Stimulated activated CD4-positive, alpha-beta T cell treated with anti-CD3 and anti-CD28 coated beads, Interleukin-1b, Interleukin-23, amount 100 ng/mL, for 1 hour (primary cell): Measurements from ENCODE around the gene TFEB.

ENCODE experiments used
- DNase-seq, 2 donors: peaks; one replicate each; pipeline ENCODE4 v3.0.0-alpha.2; 2020; ENCODE audit warnings: low read depth in 2 of 2

The TFEB gene

DNA sequence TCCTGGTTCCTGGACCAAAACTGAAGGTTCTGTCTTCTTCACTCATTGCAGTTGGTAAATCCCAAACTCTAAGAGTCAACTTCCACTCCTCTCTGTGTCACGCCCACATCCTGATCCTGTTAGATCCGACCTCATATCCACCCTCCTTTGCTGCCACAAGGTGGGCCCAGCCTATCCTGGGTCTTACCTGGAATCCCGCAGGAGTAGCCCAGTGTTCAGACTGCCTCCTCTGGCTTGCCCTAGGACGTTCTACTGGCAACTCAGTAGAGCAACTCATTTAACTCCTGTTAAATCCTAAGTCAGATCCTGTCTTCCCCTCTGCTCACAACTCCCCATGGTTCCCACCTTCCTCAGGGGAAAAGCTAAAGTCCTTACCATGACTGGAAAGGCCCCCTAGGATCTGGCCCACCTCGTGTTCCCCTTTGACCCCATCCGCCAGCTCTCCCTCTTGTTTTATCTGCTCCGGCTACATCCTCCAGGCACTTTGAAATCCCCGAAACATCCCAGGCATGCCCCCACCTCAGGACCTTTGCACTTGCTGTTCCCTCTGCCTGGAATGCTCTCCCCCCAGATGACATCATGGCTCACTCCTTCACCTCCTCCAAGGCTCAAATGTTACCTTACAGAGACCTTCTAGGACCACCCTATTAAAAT is 43.9 kb downstream of the TFEB start:
- DNase-seq: no peak

DNA sequence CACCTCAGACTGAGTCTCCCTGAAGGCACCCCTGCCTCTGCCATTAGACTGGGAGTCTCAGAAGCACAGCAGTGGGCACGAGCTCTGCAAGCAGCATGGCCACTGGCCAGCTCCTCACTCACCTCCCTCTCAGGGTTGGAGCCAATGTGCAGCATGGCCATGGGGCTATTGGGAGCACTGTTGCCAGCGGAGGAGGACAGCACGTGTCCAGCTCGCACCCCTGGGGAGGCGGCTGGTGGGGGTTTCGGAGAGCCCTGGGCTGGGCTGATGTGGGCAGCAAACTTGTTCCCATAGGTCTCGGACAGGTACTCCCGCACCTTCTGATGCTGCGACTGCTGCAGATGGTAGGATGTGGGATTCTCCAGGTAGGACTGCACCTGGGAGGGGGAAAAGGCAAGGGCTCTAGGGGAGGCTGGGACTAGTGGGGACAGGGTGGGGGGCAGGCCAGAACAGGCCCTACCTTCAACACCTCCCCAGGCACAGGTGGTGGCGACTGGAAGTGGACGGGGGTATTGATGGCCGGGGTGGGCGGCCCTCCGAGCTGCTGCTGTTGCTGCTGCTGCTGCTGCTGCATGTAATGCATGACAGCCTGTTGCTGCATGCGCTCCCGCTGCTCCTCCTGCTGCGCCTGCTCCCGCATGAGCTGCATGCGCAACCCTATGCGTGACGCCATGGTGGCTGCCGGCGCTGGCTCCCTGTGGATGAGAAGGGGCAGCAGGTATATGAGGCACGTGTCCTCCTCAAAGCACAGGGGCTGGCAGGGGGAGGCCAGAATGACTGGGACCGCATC is 44.7 kb downstream of the TFEB start:
- DNase-seq: no peak

DNA sequence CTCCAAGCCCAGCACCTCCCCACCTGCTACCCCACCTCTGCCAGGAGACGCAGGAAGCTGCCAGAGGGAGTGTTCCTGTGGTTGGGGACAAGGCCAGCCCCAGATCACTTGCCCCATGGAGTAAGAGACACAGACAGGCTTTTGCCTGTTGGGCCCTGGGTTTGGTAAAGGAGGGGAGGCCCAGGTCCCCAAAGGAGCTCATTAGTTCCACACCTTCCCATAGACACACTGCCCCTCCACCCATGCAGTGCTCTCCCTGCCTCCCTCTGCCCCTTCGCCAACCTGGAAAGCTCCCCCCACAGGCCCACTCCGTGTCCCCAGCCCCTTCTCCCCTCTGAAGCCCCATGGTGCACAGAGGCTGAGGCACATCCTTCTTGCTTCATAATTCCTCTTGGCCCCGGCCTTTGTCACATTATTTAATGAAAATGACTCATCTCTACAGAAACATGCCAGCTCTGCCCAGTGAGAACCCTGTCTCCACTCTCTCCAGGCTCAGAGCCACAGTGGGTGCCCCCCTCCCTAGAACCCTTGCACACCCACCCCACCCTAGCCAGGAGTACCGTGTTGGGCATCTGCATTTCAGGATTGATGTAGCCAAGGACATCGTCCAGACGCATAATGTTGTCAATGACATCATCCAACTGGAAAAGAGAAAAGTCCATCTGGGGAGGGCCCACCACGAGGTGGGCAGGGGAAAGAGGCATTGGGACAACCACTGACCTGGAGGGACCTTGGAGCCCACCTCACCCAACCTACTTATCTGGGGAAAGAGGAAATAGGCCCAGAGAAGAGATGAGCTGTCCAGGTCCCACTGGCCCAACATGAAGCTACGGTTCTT is 46.0 kb downstream of the TFEB start:
- DNase-seq: no peak

DNA sequence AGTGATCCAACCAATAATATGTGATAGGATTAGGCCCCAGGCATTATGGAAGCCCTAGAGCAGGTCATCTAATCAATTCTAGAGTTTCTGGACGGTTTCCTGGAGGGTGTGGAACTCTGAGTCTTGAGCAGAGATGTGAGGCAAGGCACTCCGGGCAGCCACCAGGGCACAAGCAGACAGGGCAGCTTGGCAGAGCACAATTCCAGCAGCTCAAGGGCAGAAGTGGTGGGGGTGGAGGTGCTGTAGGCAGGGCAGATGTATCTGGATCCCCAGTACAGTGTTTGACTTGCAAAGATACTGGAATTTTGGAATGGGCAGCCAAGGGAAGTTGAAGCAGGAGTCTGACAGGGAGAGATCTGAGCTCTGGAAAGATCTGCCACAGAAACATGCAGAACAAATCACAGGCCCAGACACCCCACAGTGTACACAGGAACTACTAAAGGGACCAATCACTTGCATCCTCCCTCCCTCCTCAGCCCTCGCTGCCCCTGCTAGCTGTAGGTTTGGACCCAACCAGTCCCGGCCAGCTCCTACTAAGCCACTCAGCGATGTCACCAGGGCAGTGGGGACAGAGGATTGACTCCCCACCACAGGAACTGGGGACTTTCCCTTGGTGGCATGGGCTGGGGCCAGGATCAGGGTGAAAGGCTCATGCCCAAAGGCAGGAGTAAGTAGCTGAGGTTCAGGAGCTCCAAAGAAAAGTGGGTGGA is 47.0 kb downstream of the TFEB start:
- DNase-seq: no peak

DNA sequence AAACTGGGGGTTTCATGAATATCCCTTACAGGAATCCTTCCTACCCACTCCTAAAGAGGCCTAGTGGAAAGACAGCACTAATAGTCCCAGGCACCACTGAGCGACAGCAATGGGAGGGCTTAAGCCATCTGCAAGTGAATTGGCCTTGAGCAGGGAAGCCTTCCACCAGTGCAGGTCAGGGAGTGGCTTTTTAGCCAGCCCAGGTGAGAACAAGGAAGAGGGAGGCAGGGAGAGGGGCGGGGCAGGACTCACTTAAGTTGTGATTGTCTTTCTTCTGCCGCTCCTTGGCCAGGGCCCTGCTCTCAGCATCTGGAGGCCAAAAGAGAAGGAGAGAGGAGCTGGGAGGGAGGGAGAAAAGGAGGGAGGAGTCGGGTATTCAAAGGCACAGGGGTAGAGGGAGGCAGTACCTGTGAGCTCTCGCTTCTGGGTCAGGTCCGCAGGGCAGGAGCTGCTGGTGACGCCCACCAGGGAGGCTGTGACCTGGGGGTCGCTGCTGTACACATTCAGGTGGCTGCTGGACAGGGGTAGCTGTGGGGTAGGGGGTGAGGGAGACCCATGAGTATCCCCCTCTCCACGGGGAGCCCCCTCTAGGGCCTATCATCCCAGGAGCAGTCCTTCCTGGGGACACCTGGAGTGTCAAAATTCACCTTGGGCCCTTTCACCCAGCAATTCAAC is 47.8 kb downstream of the TFEB start:
- no peak for DNase-seq

DNA sequence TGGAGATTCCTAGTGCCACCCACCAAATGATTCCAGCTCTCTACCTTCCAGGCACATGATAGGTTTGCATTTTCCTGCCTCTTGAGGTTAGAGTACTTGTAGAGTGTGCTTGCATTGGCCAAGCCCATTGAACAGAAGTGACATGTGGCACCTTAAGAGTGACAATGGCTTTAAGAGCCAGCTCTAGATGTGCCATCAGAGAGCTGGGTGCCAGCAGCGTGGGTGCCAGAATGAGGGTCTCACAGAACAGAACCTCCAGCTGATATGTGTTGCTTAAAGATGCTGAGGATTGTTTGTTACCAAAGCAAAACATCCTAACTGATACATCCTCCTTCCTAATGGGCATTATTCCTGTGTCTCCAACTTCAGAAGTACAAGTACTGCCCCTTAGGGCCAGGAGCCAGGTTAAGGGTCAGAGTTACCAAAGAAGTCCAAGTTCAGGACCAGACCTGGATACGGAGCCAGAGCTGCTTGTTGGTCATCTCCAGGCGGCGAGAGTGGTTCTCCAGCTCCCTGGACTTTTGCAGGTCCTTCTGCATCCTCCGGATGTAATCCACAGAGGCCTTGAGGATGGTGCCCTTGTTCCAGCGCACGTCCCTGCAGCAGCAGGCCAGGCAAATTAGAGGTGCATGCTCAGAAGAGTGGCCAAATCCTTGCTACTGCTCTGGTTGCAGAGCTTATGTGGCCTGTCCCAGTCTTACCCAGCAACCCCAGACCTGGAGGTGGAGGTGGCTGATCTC is 49.6 kb downstream of the TFEB start:
- DNase-seq: no peak

DNA sequence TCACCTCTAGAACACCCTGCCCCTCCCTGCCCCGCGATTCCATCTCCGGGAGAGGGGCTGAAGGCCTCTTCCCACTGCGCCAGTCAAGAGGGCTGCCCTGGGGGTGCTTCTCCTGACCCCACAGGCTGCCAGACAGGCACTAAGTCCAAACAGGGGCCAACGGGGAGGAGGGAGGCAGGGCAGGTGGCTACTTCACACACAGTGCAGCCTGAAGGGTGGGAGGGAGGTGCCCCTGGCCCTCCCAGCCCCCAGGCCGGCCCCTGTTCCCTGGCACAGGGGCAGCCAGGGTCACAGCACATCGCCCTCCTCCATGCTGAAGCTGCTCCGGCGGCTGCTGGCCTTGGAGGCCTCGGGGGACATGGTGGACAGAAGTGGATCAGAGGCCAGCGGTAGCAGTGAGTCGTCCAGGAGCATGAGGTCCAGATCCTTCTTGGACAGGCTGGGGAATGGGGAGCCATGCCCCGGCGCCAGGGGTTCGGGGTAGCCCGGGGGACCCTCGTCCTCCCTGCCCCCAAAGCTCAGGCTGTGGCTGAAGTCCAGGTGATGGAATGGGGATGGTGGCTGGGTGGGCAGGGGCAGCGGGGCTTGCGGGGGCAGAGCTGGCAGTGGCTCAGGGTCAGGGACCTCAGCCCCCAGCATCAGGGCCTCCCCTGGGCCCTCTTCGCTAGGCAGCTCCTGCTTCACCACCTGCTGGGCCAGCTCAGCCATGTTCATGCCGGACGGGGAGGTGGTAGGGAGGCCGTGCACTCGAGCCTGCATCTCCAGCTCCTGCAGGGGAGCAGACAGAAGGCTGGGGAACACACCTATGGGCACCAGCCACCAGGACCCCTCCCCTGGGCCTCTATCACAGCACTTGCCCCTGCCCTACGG is 50.9 kb downstream of the TFEB start:
- DNase-seq: no peak

DNA sequence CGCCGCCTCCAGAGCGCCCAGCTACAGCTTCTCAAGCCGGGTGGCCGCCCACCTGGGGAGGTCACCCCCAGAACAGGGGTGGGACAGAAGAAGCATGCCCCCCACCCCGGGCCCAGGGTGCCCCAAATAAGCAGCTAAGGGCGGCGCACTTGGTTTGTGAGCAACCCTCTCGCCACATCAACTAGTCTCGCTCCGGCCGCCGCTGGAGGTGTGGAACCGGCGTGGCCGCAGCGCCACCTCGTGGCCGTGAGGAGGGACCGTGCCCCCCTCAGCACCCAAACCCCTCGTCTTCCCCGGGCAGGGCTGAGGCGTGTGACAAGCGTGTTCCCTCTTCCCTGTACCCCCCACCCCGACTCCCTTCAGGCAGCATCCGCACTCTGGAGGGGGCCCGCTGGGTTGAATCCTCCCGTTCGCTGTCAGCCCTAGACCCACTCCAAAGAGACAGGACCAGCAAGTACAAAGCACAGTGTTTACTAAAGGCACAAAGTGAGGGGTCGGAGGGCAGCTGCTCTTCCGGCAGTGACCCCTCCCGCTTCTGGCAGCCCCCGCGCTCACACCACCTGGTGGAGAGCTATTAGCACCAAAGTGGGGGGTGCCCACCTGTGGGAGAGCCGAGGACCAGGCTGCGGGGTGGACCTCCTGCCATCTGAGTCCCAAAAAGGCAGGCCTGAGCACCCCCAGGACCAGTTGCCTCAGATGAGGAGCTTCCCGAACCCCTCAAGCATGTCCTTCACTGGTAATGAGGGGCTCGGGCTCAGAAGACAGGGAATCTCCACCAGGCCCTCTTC is 51.7 kb downstream of the TFEB start:
- DNase-seq: peak; percentile 61 to 65

DNA sequence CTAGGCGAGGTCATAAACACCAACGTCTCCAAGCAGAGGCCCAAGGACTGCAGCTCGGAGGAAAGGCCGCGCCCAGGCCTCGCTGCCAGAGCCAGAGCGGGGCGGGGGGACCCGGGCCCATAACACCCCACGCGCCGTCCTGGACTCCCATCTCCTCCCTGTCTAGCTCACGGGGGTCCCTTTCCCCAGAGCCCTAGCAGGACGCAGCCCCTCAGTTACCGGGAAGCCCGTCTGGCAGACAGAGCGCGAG is 52.2 kb downstream of the TFEB start:
- DNase-seq: no peak

DNA sequence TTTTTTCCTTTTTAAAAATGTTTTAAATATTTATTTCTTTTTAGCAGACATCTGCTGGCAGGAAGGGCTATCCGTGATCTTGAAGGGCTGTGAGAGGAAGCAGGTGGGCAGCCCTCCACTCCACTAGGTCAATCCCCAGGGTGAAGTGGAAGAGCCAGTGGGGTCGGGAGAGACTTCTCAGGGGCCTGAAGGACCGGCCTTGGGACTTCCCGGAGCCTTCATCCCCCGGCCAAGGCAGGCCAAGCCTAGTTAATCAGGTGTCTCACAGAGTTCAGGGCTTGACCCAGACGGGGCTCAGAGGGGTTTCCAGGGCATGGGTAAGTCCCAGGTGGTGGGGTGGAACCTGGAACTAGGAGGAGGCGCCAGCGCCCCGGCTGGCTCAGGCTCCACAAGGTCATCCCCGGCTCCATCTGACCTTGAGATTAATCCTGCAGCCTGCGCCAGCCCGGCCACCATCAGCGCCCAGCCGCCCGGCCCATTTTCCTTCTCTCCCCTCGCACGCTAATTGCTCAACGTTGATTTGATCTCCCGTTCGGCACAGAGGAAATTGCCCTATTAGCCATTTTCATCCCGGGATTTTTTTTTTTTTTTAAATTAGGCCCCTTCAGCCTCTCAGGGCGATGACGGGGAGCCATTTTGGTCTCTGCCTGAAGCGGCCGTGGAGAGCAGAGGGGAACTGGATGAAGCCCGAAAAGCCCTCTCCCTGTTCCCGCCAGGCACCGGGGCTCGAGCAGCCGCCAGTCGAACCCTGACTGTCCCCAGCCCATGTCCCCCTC is 52.7 kb downstream of the TFEB start:
- DNase-seq: no peak

DNA sequence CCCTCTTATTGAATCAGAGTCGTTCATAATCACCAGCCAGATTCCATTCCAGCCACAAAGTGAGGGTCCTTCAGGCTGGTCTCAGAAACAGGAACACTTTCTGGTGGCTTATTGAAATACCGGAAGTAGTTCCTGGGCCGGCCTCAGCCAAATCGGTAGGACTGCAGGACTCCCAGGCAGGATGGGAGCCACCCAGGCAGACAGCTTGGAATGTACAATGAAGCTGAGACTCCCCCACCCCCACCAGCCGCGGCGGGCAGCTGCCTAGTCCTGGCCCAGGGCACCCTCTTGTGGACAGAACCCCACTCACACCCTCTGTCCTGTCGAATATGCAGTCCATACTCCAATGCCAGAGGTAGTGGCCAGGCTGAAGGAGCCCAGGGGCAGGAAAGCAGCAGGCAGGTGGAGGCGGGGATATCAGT is 53.3 kb downstream of the TFEB start:
- DNase-seq: peak; percentile 8 to 53

DNA sequence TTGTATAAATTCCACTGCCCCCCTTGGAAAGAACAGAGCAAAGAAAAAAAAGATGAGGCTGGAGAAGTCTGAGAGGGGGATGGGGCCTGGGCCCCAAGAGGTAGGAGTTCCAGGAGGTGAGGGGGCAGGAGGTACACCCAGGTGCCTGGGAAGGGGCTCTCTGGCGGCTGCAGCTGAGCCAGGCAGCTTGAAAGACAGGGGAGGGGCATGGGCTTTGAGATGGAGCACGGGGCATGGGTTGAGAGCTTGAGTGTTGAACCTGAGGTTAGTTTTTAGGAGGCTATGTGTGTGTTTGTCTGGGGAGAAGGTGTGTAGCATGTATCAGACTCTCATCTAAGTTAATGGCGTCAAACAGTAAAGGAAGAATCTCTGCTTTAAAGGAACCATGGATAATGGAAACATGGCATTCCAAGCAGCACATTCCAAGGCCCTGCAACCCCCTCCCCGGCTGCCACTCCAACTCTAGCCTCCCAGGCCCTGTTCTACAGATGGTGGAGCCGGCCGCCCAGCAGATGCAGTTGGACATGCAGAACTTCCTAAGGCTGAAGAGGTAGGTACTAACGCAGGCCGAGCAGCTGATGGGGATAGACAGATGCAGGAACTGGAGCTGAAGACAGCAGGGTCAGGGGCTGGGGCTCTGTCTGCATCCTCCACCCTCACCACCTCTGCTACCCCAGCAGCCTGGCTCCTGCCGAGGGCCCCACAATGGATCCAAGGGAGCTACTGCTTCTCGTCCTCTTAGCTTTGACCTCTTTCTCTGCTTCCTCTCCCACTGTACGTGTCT is 55.0 kb downstream of the TFEB start:
- DNase-seq: no peak

DNA sequence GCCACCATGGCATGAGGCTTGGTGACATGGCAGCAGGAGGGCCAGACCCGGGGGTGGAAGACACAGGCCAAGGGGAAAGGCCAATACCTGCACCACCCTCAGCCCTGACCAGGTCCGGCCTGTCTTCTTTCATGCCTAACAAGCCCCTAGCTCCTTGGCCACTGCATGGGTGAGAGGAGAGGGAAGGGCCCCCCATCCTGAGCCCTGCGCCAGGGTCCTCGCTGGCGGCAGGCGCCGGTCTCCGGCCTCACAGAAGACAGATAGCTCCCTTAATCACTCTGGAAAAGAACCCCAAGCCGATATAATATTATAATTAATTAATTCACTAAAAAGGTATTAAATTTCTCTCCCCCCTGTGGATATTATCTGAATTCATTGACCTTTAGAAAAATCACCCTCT is 55.7 kb downstream of the TFEB start:
- no peak for DNase-seq

DNA sequence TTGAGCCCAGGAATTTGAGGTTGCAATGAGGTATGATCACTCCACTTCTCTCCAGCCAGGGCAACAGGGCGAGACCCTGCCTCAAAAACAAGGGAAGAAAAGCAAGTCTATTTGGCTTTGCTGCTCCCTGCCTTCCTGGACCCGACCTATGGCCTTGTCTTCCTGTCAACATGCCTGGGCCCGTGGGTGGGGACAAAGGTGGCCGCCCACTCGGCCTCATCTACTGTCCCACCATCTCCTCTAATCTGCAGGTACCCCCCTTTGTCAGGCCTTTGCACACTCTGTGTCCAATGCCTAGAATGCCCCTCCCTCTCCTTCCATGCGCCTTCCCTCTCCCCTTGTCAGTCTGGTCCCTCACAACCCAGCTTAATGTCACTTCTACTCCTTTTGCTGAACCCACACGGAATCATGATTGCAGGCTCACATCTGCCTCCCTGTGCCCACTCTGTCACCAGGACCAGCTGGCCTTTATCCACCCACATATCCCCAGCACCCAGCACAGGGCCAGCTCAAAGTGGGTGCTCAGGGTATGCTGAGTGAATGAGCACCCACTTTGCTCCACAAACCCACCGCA is 56.8 kb downstream of the TFEB start:
- no peak for DNase-seq

DNA sequence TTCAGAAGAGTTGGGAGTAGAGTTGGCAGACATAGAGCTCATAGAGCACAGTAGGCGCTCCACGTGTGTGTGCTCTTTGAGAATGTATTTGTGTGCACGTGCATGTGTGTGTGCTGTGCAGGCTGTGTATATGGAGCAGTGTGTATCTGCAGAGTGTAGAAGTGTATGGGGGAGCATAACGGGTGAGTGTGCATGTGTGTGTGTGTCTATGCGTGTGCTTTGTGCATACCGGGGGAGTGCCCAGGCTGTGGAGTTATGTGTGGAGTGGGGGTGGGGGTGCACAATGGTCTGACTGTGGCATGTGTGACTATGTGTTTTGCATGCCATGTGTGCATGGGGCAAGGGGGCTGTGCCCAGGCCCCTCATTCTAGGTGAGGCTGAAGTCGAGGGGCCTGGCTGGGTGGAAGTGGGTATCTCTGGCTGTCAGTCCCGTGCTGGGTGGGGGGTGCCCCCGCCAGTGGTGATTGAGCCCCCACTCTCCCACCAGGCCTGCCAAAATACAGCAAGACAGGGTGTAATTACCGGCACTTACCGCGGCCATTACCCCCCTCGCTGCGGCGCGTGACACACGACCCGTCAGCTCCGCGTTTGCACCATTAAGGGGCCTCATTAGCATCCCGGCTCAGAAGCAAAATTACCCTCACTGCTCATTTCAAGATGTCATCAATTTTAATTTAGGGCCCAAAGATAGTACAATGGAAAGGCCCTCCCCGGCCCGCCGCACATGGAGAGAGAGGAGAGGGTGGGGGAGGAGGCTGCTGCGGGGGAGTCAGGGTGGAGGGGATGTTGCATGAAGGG is 58.1 kb downstream of the TFEB start:
- no peak for DNase-seq

DNA sequence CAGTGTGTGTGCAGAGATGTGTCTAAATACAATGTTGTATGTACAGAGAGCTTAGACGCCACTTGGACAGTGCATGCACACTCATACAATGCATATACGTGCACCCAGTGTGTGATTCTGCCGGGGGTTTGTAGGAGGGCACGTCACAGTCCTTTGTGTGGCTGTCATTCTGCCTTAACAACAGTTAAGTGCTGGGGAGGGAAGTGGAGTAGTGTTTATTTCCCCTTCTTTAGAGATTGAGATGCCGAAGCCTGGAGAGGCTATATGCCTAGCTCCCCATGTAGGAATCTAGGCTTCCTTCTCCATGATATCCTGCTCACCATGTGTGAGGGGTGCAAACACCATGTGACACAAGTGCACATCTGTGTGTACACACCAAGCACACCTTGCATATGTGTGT is 59.0 kb downstream of the TFEB start:
- DNase-seq: no peak
